A549 treated with AZD9567 at 1 μM for 4 hours (cell line): ENCODE measurements around the gene SH3GL2. TPM values are rescaled to one million over a fixed set of nuclear protein-coding genes. Genes with fewer than 3 reads are reported as not detected.

Experiments used
- total RNA-seq: library from RNA; stranded (reverse); fragments of 200-300 nt; extraction: Qiagen RNA extraction; gene quantifications from 5 replicates; pipeline ENCODE4 v1.2.3, GENCODE V29; 2022; ENCODE audit not compliant: insufficient read depth

Gene SH3GL2
- total RNA-seq, result 0.08 to 0.35 TPM (median 0.16 TPM) in 4 of 5 replicates, not detected in the other

DNA sequence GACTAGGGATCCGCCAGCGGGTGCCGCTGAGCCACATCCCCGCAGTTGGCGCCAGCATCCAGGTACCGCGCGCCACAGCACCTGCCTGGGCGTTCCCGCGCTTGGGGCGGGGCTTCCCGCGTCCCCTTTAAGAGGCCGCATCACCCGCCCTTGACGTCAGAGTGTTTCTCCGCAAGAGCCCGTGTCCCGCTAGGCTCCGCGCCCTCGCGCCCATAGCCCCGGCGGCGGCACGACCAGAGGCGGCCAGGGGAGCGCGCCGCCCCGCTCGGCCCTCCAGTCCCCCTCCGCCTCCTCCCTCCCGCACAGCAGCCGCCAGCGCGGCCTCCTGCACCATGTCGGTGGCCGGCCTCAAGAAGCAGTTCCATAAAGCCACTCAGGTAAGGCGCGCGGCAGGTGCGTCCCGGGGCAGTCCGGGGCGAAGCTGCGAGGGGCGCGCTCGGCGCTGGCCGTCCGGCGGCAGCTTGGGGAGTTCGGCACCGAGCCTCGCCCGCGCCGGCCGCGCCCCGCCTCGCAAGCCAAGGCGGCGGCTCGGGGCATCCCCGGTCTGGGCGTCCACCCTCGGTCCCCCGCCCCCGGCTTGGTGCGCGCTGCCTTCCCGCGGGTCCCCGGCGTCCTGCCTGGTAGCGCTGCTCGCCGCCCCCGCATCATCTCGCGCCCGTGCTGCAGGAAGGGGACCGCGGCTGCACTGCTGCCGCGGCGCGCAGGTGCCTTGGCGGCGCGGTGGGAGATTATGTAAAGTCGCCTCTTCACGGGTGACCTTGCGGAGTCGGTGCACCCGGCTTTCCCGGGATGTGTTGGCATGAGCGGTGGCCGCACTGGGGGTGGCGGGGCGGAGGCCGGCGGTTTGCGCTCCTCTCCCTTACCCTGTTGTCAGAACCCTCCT lies at the start of gene SH3GL2:
Gene SH3GL2 (plus strand): TSS at position 156 of the 883 bp plus-strand sequence.

